Esophagus squamous epithelium (tissue), 5 donors: ENCODE data around the gene ACSF2. TPM values are rescaled to one million over a fixed set of nuclear protein-coding genes. Genes with fewer than 3 reads are reported as not detected.

Source experiments
- DNase-seq: peaks from one replicate; lab custom pipeline; 2025; lab: John Stamatoyannopoulos, UW
- H3K27ac ChIP-seq, 4 donors: fragments of 200-600 bp; sonication (generic); one replicate each; pipeline ENCODE4 v1.5.1; 2016 to 2019; ENCODE audit warnings: mild to moderate bottlenecking in 1 of 4
- H3K27me3 ChIP-seq, 4 donors: fragments of 200-600 bp; sonication (generic); 1 replicate in 3 of 4; 2 replicates in 1 of 4; pipeline versions ENCODE4 v1.5.1 to v1.6.0; 2017 to 2021; ENCODE audit warnings: antibody characterized with exemption in 1 of 4
- H3K36me3 ChIP-seq, 3 donors: fragments of 200-600 bp; sonication (generic); one replicate each; pipeline ENCODE4 v1.5.1; 2016 to 2019
- H3K4me1 ChIP-seq, 3 donors: fragments of 200-600 bp; sonication (generic); one replicate each; pipeline ENCODE4 v1.5.1; 2017 to 2019
- H3K4me3 ChIP-seq, 4 donors: fragments of 200-600 bp; sonication (generic); 1 replicate in 3 of 4; 2 replicates in 1 of 4; pipeline ENCODE4 v1.5.1; 2016 to 2019; ENCODE audit warnings: mild to moderate bottlenecking in 2 of 4, moderate library complexity in 1 of 4
- H3K9me3 ChIP-seq, 3 donors: fragments of 200-600 bp; sonication (generic); one replicate each; pipeline ENCODE4 v1.5.1; 2016 to 2019
- CTCF ChIP-seq, 6 experiments: fragments of 450-650 bp in 4 of 6; fragments of 200-600 bp in 2 of 6; sonication (generic) in 2 of 6; IDR thresholded peaks; one replicate each; pipeline ENCODE4 v1.5.1; 2016 to 2019; ENCODE audit warnings: antibody characterized with exemption in 6 of 6, mild to moderate bottlenecking in 4 of 6, moderate library complexity in 4 of 6
- POLR2A ChIP-seq, 4 donors: fragments of 450-650 bp; IDR thresholded peaks; one replicate each; pipeline ENCODE4 v1.6.1; 2017; ENCODE audit warnings: antibody characterized with exemption in 4 of 4, mild to moderate bottlenecking in 4 of 4, moderate library complexity in 3 of 4
- WGBS, 2 donors: methylation state at CpG; one replicate each; pipeline ENCODE4 v1.1.5; 2018; 5-methylcytosine and 5-hydroxymethylcytosine counted together
- intact Hi-C: fragments of 100-400 bp; cut with DNase I; formaldehyde crosslinking; loops from one replicate; pipeline ENCODE4 v1.15.0; 2022
- total RNA-seq, 4 donors: library from RNA; depleted of rRNA; stranded (reverse); fragments of >200 nt; gene quantifications; one replicate each; pipeline ENCODE4 v1.1.0, GENCODE V29; 2016
- donor health status: DM: yes; HTN: yes; CAD: no.

ACSF2 gene
- total RNA-seq, 4 donors from 2014 or later: 7.0 to 26.3 (median 19.0) TPM

- TF ChIP-seq POLR2A (IDR thresholded peaks at IDR 0.05) (no peak), CTCF (IDR thresholded peaks at IDR 0.05) (no peak)
- Histone ChIP-seq H3K27me3 (no peaks in the 10 kb centered on the region), H3K4me3 (no peak overlapping the region), H3K36me3 (peaks cover 40 to 77% (median 42%) of the 10 kb centered on the region in 3 donors), H3K4me1 (no peaks in the 10 kb centered on the region), H3K9me3 (no peaks in the 10 kb centered on the region), H3K27ac (no peak overlapping the region)
- intact Hi-C loops: no loop called here
- no peak for DNase-seq
- 33 to 41% methylated on average over 3 of the region's 3 CpGs for WGBS, 2 donors
Observed at GRCh38 chr17:50381920-50382319, 44.1 kb upstream of the ACSF2 start.

- 90 to 94% methylated on average over 6 to 8 of the region's 12 CpGs for WGBS, 2 donors
- H3K4me3 ChIP-seq: no peak overlapping the region
- H3K4me1 ChIP-seq: no peaks in the 10 kb centered on the region
- peaks cover 45 to 87% (median 47%) of the 10 kb centered on the region in 3 donors for H3K36me3 ChIP-seq
- TF ChIP-seq POLR2A (IDR thresholded peaks at IDR 0.05): no peak
- no peak for TF ChIP-seq CTCF (IDR thresholded peaks at IDR 0.05)
- no peaks in the 10 kb centered on the region for H3K9me3 ChIP-seq
- DNase-seq: no peak
- intact Hi-C loops: no loop called here
- no peak overlapping the region for H3K27ac ChIP-seq
- H3K27me3 ChIP-seq: no peaks in the 10 kb centered on the region
Observed at GRCh38 chr17:50382931-50383330, 43.1 kb upstream of the ACSF2 start.

GRCh38 chr17:50386510-50386909 lies 39.5 kb upstream of the ACSF2 start:
- Histone ChIP-seq H3K4me3 (no peak overlapping the region), H3K4me1 (no peaks in the 10 kb centered on the region), H3K27ac (no peak overlapping the region), H3K36me3 (peaks cover 61 to 100% (median 67%) of the 10 kb centered on the region in 3 donors), H3K27me3 (no peaks in the 10 kb centered on the region), H3K9me3 (no peaks in the 10 kb centered on the region)
- intact Hi-C loops: no loop called here
- no peak for DNase-seq
- no peak for TF ChIP-seq POLR2A (IDR thresholded peaks at IDR 0.05)
- TF ChIP-seq CTCF (IDR thresholded peaks at IDR 0.05): no peak
- WGBS, 2 donors: 81% methylated on average over 3 of the region's 3 CpGs

GRCh38 chr17:50388728-50389127 lies 37.3 kb upstream of the ACSF2 start:
- intact Hi-C loops: no loop called here
- no peaks in the 10 kb centered on the region for H3K9me3 ChIP-seq
- H3K4me1 ChIP-seq: no peaks in the 10 kb centered on the region
- WGBS, 2 donors: 71 to 90% methylated on average over 1 of the region's 3 CpGs
- H3K36me3 ChIP-seq: peaks cover 58 to 100% (median 71%) of the 10 kb centered on the region in 3 donors
- no peak overlapping the region for H3K27ac ChIP-seq
- TF ChIP-seq POLR2A (IDR thresholded peaks at IDR 0.05): no peak
- no peak for TF ChIP-seq CTCF (IDR thresholded peaks at IDR 0.05)
- H3K4me3 ChIP-seq: no peak overlapping the region
- DNase-seq: no peak
- H3K27me3 ChIP-seq: no peaks in the 10 kb centered on the region

GRCh38 chr17:50389534-50389933 lies 36.5 kb upstream of the ACSF2 start:
- Histone ChIP-seq H3K27ac (no peak overlapping the region), H3K4me1 (peaks cover 0 to 2% (median 0%) of the 10 kb centered on the region in 3 donors), H3K36me3 (peaks cover 55 to 100% (median 69%) of the 10 kb centered on the region in 3 donors), H3K27me3 (no peaks in the 10 kb centered on the region), H3K9me3 (no peaks in the 10 kb centered on the region), H3K4me3 (no peak overlapping the region)
- DNase-seq: no peak
- 94 to 98% methylated on average over 6 of the region's 6 CpGs for WGBS, 2 donors
- TF ChIP-seq POLR2A (IDR thresholded peaks at IDR 0.05) (no peak), CTCF (IDR thresholded peaks at IDR 0.05) (no peak)
- intact Hi-C loops: no loop called here
